Uterus (tissue), 2 donors: ENCODE results near the gene BACH1.

Source experiments
- CTCF ChIP-seq, 4 experiments: fragments of 200-600 bp in 2 of 4; fragments of 450-650 bp in 2 of 4; sonication (generic) in 2 of 4; IDR thresholded peaks; one replicate each; pipeline ENCODE4 v1.5.1; 2016 to 2019; ENCODE audit warnings: antibody characterized with exemption in 4 of 4, mild to moderate bottlenecking in 2 of 4, moderate library complexity in 1 of 4
- POLR2A ChIP-seq, 2 donors: fragments of 450-650 bp; IDR thresholded peaks; one replicate each; pipeline ENCODE4 v1.6.1; 2016; ENCODE audit warnings: antibody characterized with exemption in 2 of 2, mild to moderate bottlenecking in 1 of 2, moderate library complexity in 1 of 2

- no peak for TF ChIP-seq POLR2A (IDR thresholded peaks at IDR 0.05)
- no peak for TF ChIP-seq CTCF (IDR thresholded peaks at IDR 0.05)
Measured at GRCh38 chr21:29347274-29347681, 48.6 kb downstream of the BACH1 start.
